ENCODE measurements around the gene NTN5. TPM values are rescaled to one million over a fixed set of nuclear protein-coding genes. Genes with fewer than 3 reads are reported as not detected.
A peak's percentile ranks its signal among the peaks of the same experiment; 100 is the strongest.
"Not testable (repeated sequence)": the region's sequence is repeated elsewhere in the genome, so short reads cannot be mapped to it uniquely, and the experiment has no call there.

NTN5 gene
- polyA plus RNA-seq = under 1 TPM; 0.25 to 0.39 TPM

DNA sequence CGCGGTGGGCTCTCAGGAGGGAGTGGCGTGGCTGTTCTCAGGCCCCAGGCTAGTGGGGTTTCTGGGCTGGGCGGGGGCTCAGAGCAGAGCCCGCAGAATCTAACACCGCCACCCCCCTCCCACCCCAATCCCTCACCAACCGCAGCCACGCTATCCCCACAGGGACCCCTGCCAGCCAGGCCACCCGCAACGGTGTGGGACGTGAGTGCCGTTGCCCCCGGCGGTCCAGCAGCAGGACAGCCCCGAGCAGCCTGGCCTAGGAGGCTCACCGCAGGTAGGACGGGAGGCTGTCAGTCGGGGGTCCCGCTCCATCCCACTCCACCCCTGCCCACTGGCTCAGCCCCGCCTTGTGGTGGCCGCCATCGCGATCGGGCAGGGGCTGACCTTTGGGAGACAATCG, at the start of gene NTN5:
NTN5 (minus strand) TSS at position 24 of the 400 bp plus-strand sequence. CDS start 2,031 bp downstream, outside the sequence.
- WGBS, 2 donors = 83 to 85% methylated on average over 24 to 25 of the region's 25 CpGs
- peaks cover 1 to 3% of the 10 kb centered on the region in 2 donors for H3K4me1 ChIP-seq (ENCODE audit: control insufficient read depth in 2 of 2, insufficient read depth in 2 of 2, low read length in 1 of 2)
- H3K27ac ChIP-seq (ENCODE audit: low read depth in 2 of 2, low read length in 1 of 2) = no peak within 1 kb of the TSS
- H3K27me3 ChIP-seq (ENCODE audit: control insufficient read depth in 1 of 2, insufficient read depth in 2 of 2, low read length in 2 of 2) = no peaks in the 10 kb centered on the region
- no peak within 1 kb of the TSS for H3K4me3 ChIP-seq (ENCODE audit: low read depth in 1 of 2, low read length in 2 of 2)
- no peaks in the 10 kb centered on the region for H3K9me3 ChIP-seq (ENCODE audit: control insufficient read depth in 2 of 2, insufficient read depth in 1 of 2, low read depth in 1 of 2, low read length in 1 of 2)
- no peaks in the 10 kb centered on the region for H3K36me3 ChIP-seq (ENCODE audit: control insufficient read depth in 2 of 2, insufficient read depth in 2 of 2, low read length in 1 of 2)

DNA sequence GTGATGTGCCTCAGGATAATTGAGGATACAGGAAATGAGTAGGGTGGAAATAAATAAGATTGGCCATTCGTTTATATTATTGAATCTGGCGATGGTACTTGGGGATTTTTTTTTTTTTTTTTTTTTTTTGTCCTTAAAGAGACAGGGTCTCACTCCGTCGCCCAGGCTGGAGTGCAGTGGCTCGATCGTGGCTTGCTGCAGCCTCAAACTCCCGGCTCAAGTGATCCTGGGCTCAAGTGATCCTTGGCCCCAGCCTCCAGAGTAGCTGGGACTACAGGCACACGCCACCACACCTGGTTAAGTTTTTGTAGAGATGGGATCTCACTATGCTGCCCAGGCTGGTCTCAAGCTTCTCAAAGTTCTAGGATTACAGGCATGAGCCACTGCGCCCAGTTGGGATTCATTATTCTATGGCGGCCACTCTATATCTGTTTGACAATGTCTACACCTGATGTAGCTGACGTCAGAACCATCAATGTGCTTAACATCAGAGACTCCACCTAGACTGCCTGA, 49.4 kb upstream of the NTN5 start:
- Histone ChIP-seq H3K36me3 (ENCODE audit: control insufficient read depth in 2 of 2, insufficient read depth in 2 of 2, low read length in 1 of 2) (peaks cover 0 to 2% of the 10 kb centered on the region in 2 donors), H3K27ac (ENCODE audit: low read depth in 2 of 2, low read length in 1 of 2) (no peak overlapping the region), H3K4me3 (ENCODE audit: low read depth in 1 of 2, low read length in 2 of 2) (no peak overlapping the region), H3K9me3 (ENCODE audit: control insufficient read depth in 2 of 2, insufficient read depth in 1 of 2, low read depth in 1 of 2, low read length in 1 of 2) (no peaks in the 10 kb centered on the region), H3K27me3 (ENCODE audit: control insufficient read depth in 1 of 2, insufficient read depth in 2 of 2, low read length in 2 of 2) (no peaks in the 10 kb centered on the region), H3K4me1 (ENCODE audit: control insufficient read depth in 2 of 2, insufficient read depth in 2 of 2, low read length in 1 of 2) (peaks cover 2 to 7% of the 10 kb centered on the region in 2 donors)
- WGBS, 2 donors = 83% methylated on average over 11 of the region's 11 CpGs

DNA sequence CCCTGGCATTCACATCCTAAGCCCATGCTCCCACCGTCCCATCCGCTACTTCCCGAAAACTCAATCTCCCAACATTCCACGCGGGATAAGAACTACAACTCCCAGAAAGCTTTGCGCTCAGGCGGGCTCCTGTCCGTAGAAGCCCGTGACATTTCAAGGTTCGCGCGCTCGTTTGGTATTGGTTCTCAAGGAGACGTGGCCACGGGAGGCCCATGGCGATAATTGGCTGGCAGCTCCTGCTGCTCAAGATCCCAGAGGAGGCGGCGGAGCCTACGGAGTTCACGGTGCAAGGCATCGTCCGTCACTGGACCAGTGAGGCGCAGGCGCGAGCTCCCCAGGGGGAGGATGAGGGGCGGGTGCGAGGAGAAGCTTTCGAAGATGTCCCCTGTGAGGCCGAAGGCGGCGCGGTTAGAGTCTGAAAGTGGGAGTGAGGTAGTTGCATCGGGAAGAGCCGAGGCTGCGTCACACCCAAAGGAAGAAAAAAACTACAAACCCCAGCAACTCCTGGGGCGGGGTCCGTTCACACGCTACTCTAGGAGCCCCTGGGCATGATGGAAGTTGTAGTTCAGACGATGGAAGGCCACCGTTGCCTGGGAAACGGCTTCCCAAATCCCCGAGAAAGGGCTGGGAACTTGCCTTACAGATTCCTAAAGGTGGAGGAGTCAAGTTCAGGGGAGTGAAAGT, 47.9 kb upstream of the NTN5 start:
- Histone ChIP-seq H3K4me1 (ENCODE audit: control insufficient read depth in 2 of 2, insufficient read depth in 2 of 2, low read length in 1 of 2) (peaks cover 0 to 13% of the 10 kb centered on the region in 2 donors), H3K36me3 (ENCODE audit: control insufficient read depth in 2 of 2, insufficient read depth in 2 of 2, low read length in 1 of 2) (peaks cover 0 to 2% of the 10 kb centered on the region in 2 donors), H3K27ac (ENCODE audit: low read depth in 2 of 2, low read length in 1 of 2) (peak overlapping the region; percentile 91 to 93), H3K4me3 (ENCODE audit: low read depth in 1 of 2, low read length in 2 of 2) (peak overlapping the region; percentile 48 to 61), H3K27me3 (ENCODE audit: control insufficient read depth in 1 of 2, insufficient read depth in 2 of 2, low read length in 2 of 2) (no peaks in the 10 kb centered on the region), H3K9me3 (ENCODE audit: control insufficient read depth in 2 of 2, insufficient read depth in 1 of 2, low read depth in 1 of 2, low read length in 1 of 2) (no peaks in the 10 kb centered on the region)
- WGBS, 2 donors = 7 to 15% methylated on average over 42 of the region's 42 CpGs

- Histone ChIP-seq H3K4me1 (ENCODE audit: control insufficient read depth in 2 of 2, insufficient read depth in 2 of 2, low read length in 1 of 2) (peaks cover 0 to 18% of the 10 kb centered on the region in 2 donors), H3K9me3 (ENCODE audit: control insufficient read depth in 2 of 2, insufficient read depth in 1 of 2, low read depth in 1 of 2, low read length in 1 of 2) (no peaks in the 10 kb centered on the region), H3K4me3 (ENCODE audit: low read depth in 1 of 2, low read length in 2 of 2) (peak overlapping the region; percentile 48 to 61), H3K36me3 (ENCODE audit: control insufficient read depth in 2 of 2, insufficient read depth in 2 of 2, low read length in 1 of 2) (peaks cover 0 to 2% of the 10 kb centered on the region in 2 donors), H3K27ac (ENCODE audit: low read depth in 2 of 2, low read length in 1 of 2) (peak overlapping the region; percentile 91 to 93), H3K27me3 (ENCODE audit: control insufficient read depth in 1 of 2, insufficient read depth in 2 of 2, low read length in 2 of 2) (no peaks in the 10 kb centered on the region)
- WGBS, 2 donors = 27 to 29% methylated on average over 12 of the region's 12 CpGs
Measured at GRCh38 chr19:48720251-48720612, 47.4 kb upstream of the NTN5 start.

DNA sequence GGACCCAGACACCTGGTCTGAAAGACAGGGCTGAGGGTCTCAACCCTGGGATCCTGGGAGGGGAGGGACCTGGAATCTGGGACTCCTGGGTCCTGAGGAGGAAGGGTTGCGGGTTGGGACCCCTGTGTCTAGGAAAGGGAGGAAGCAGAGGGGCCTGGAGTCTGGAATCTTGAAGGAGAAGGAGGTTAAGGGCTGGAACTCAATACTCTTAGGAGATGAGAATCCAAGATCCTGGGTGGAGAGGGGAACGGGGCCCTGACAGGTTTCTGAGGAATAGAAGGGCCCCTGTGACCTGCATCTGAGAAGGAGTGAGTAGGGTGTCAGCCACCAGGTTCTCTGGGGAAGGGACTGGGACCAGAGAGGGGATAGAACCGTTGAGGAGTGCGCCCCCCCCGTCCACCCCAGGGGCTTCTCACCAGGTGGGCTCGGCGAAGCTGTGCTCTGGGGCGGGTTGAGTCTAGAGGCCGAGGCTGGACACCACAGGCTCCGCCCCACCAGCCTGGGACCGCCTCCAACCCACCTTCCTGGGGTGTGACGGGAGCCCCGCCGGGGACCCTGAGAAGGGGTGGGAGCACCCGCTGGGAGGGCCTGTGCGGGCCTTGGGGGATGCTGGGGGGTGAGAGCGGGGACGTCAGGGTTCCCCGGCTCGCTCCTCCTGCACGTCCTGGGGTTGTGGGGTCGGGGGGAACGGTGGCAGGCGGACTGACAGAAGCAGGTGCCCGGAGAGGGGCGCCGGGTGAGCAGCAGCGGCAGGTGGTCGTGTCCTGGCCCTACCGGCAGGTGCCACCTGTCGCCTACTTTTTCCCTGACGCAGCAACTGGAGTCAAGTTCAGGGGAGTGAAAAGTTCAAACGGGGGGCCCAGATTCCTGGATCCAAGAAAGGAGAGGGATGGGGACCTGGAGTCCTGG, 46.7 kb upstream of the NTN5 start, which contains the start of gene MAMSTR:
MAMSTR (minus strand) TSS at position 463 of the 909 bp plus-strand sequence. CDS start 694 bp downstream, outside the sequence.
- Histone ChIP-seq H3K9me3 (ENCODE audit: control insufficient read depth in 2 of 2, insufficient read depth in 1 of 2, low read depth in 1 of 2, low read length in 1 of 2) (no peaks in the 10 kb centered on the region), H3K4me3 (ENCODE audit: low read depth in 1 of 2, low read length in 2 of 2) (peak within 1 kb of the TSS; percentile 48 to 61), H3K27ac (ENCODE audit: low read depth in 2 of 2, low read length in 1 of 2) (peak within 1 kb of the TSS; percentile 91 to 93), H3K27me3 (ENCODE audit: control insufficient read depth in 1 of 2, insufficient read depth in 2 of 2, low read length in 2 of 2) (no peaks in the 10 kb centered on the region), H3K4me1 (ENCODE audit: control insufficient read depth in 2 of 2, insufficient read depth in 2 of 2, low read length in 1 of 2) (peaks cover 6 to 21% of the 10 kb centered on the region in 2 donors), H3K36me3 (ENCODE audit: control insufficient read depth in 2 of 2, insufficient read depth in 2 of 2, low read length in 1 of 2) (peaks cover 0 to 2% of the 10 kb centered on the region in 2 donors)
- 70 to 73% methylated on average over 32 to 33 of the region's 33 CpGs for WGBS, 2 donors

DNA sequence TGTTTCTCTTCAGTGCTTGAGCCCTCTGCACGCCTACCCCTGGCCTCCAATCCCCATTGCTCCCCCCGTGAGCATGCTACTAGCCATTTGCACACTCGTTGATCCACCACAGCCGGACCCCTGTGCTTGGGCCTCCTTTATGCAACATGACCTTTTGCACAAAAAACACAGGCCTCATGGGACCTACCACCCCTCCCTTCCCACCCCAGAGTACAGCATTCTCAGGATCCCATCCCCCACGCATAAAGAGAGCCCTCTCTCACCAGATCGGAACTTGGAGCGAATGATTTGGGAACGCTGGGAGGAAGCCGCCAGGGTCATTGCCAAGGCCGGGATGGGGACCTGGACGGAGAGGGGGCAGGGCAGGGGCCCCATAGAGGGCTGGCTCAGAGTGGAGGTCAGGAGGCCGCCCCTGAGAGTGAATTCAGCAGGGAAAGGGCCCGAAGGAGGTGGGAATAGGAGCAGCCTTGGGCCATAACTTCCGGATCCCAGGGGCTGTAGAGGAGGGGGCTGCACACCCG, 46.0 kb upstream of the NTN5 start:
- H3K9me3 ChIP-seq (ENCODE audit: control insufficient read depth in 2 of 2, insufficient read depth in 1 of 2, low read depth in 1 of 2, low read length in 1 of 2) = no peaks in the 10 kb centered on the region
- no peaks in the 10 kb centered on the region for H3K27me3 ChIP-seq (ENCODE audit: control insufficient read depth in 1 of 2, insufficient read depth in 2 of 2, low read length in 2 of 2)
- peaks cover 0 to 2% of the 10 kb centered on the region in 2 donors for H3K36me3 ChIP-seq (ENCODE audit: control insufficient read depth in 2 of 2, insufficient read depth in 2 of 2, low read length in 1 of 2)
- H3K4me3 ChIP-seq (ENCODE audit: low read depth in 1 of 2, low read length in 2 of 2) = no peak overlapping the region
- H3K27ac ChIP-seq (ENCODE audit: low read depth in 2 of 2, low read length in 1 of 2) = no peak overlapping the region
- peaks cover 6 to 16% of the 10 kb centered on the region in 2 donors for H3K4me1 ChIP-seq (ENCODE audit: control insufficient read depth in 2 of 2, insufficient read depth in 2 of 2, low read length in 1 of 2)
- 62 to 69% methylated on average over 15 of the region's 15 CpGs for WGBS, 2 donors

GRCh38 chr19:48718106-48718505, 45.3 kb upstream of the NTN5 start:
- H3K4me3 ChIP-seq (ENCODE audit: low read depth in 1 of 2, low read length in 2 of 2); H3K27ac ChIP-seq (ENCODE audit: low read depth in 2 of 2, low read length in 1 of 2); H3K27me3 ChIP-seq (ENCODE audit: control insufficient read depth in 1 of 2, insufficient read depth in 2 of 2, low read length in 2 of 2); H3K36me3 ChIP-seq (ENCODE audit: control insufficient read depth in 2 of 2, insufficient read depth in 2 of 2, low read length in 1 of 2); H3K9me3 ChIP-seq (ENCODE audit: control insufficient read depth in 2 of 2, insufficient read depth in 1 of 2, low read depth in 1 of 2, low read length in 1 of 2): not testable (repeated sequence)
- 96% methylated on average over 12 to 13 of the region's 13 CpGs for WGBS, 2 donors
- peaks cover 6 to 18% of the 10 kb centered on the region in 2 donors for H3K4me1 ChIP-seq (ENCODE audit: control insufficient read depth in 2 of 2, insufficient read depth in 2 of 2, low read length in 1 of 2)

GRCh38 chr19:48716562-48717291, 43.9 kb upstream of the NTN5 start:
- Histone ChIP-seq H3K36me3 (ENCODE audit: control insufficient read depth in 2 of 2, insufficient read depth in 2 of 2, low read length in 1 of 2) (peaks cover 0 to 2% of the 10 kb centered on the region in 2 donors), H3K9me3 (ENCODE audit: control insufficient read depth in 2 of 2, insufficient read depth in 1 of 2, low read depth in 1 of 2, low read length in 1 of 2) (no peaks in the 10 kb centered on the region), H3K27me3 (ENCODE audit: control insufficient read depth in 1 of 2, insufficient read depth in 2 of 2, low read length in 2 of 2) (no peaks in the 10 kb centered on the region), H3K4me3 (ENCODE audit: low read depth in 1 of 2, low read length in 2 of 2) (peak overlapping the region in 1 of 2 donors; percentile 11), H3K27ac (ENCODE audit: low read depth in 2 of 2, low read length in 1 of 2) (peak overlapping the region; percentile 39 to 79), H3K4me1 (ENCODE audit: control insufficient read depth in 2 of 2, insufficient read depth in 2 of 2, low read length in 1 of 2) (peaks cover 8 to 22% of the 10 kb centered on the region in 2 donors)
- WGBS, 2 donors = 20% methylated on average over 15 to 24 of the region's 24 CpGs
